Right atrium auricular region (tissue), 2 donors: ENCODE results near the gene UBE4A. TPM values are rescaled to one million over a fixed set of nuclear protein-coding genes. Genes with fewer than 3 reads are reported as not detected.

Experiments
- DNase-seq: peaks from one replicate; pipeline ENCODE4 v3.0.0-alpha.2; 2019; ENCODE audit warnings: low spot score
- H3K27ac ChIP-seq, 2 donors: fragments of 200-600 bp; sonication (generic); 1 replicate in 1 of 2; 2 replicates in 1 of 2; pipeline ENCODE4 v1.5.1; 2016 to 2019
- H3K27me3 ChIP-seq, 2 donors: fragments of 200-600 bp; sonication (generic); one replicate each; pipeline versions ENCODE4 v1.5.1 to v1.6.0; 2017 to 2019
- H3K36me3 ChIP-seq: fragments of 200-600 bp; sonication (generic); one replicate; pipeline ENCODE4 v1.5.1; 2016
- H3K4me1 ChIP-seq, 2 donors: fragments of 200-600 bp; sonication (generic); one replicate each; pipeline versions ENCODE4 v1.5.1 to v1.6.0; 2017 to 2019
- H3K4me3 ChIP-seq, 2 donors: fragments of 200-600 bp; sonication (generic); 1 replicate in 1 of 2; 2 replicates in 1 of 2; pipeline ENCODE4 v1.5.1; 2017 to 2019; ENCODE audit warnings: mild to moderate bottlenecking in 1 of 2, moderate library complexity in 1 of 2
- H3K9me3 ChIP-seq, 2 donors: fragments of 200-600 bp; sonication (generic); one replicate each; pipeline ENCODE4 v1.5.1; 2019
- CTCF ChIP-seq, 2 donors: fragments of 200-600 bp; sonication (generic); IDR thresholded peaks; one replicate each; pipeline ENCODE4 v1.5.1; 2019; ENCODE audit warnings: antibody characterized with exemption in 2 of 2
- total RNA-seq, 2 donors: library from RNA; depleted of rRNA; stranded (reverse); fragments of >200 nt; gene quantifications; one replicate each; pipeline ENCODE4 v1.1.0, GENCODE V29; 2016

UBE4A gene
- total RNA-seq, 2 donors from 2014 or later, result 46.3 to 53.4 TPM

GRCh38 chr11:118437208-118438125 is 78.1 kb downstream of the UBE4A start:
- peak overlapping the region; percentile 86 to 99 for H3K4me3 ChIP-seq
- TF ChIP-seq CTCF (IDR thresholded peaks at IDR 0.05), result no peak
- H3K9me3 ChIP-seq, result no peaks in the 10 kb centered on the region
- no peak for DNase-seq
- peak overlapping the region; percentile 92 to 94 for H3K27ac ChIP-seq
- H3K4me1 ChIP-seq, result peaks cover 0 to 65% of the 10 kb centered on the region in 2 donors
- no peaks in the 10 kb centered on the region for H3K36me3 ChIP-seq
- H3K27me3 ChIP-seq, result no peaks in the 10 kb centered on the region

- H3K4me1 ChIP-seq, result peaks cover 0 to 74% of the 10 kb centered on the region in 2 donors
- H3K27me3 ChIP-seq, result no peaks in the 10 kb centered on the region
- no peaks in the 10 kb centered on the region for H3K36me3 ChIP-seq
- no peak for TF ChIP-seq CTCF (IDR thresholded peaks at IDR 0.05)
- peak overlapping the region; percentile 86 to 99 for H3K4me3 ChIP-seq
- DNase-seq, result no peak
- peak overlapping the region; percentile 92 to 94 for H3K27ac ChIP-seq
- no peaks in the 10 kb centered on the region for H3K9me3 ChIP-seq
Observed at GRCh38 chr11:118438314-118438931, 79.0 kb downstream of the UBE4A start.

GRCh38 chr11:118439646-118440045 is 80.2 kb downstream of the UBE4A start:
- no peaks in the 10 kb centered on the region for H3K9me3 ChIP-seq
- H3K4me1 ChIP-seq, result peaks cover 0 to 67% of the 10 kb centered on the region in 2 donors
- no peak overlapping the region for H3K4me3 ChIP-seq
- H3K27ac ChIP-seq, result no peak overlapping the region
- no peaks in the 10 kb centered on the region for H3K27me3 ChIP-seq
- DNase-seq, result no peak
- TF ChIP-seq CTCF (IDR thresholded peaks at IDR 0.05), result no peak
- H3K36me3 ChIP-seq, result no peaks in the 10 kb centered on the region

- Histone ChIP-seq H3K4me3 (no peak overlapping the region), H3K4me1 (peaks cover 0 to 60% of the 10 kb centered on the region in 2 donors), H3K27ac (no peak overlapping the region), H3K9me3 (no peaks in the 10 kb centered on the region), H3K36me3 (no peaks in the 10 kb centered on the region), H3K27me3 (no peaks in the 10 kb centered on the region)
- no peak for DNase-seq
- no peak for TF ChIP-seq CTCF (IDR thresholded peaks at IDR 0.05)
Observed at GRCh38 chr11:118441770-118442275, 82.4 kb downstream of the UBE4A start.

GRCh38 chr11:118442301-118442700 is 82.9 kb downstream of the UBE4A start:
- TF ChIP-seq CTCF (IDR thresholded peaks at IDR 0.05), result no peak
- H3K27me3 ChIP-seq, result no peaks in the 10 kb centered on the region
- no peak for DNase-seq
- no peaks in the 10 kb centered on the region for H3K36me3 ChIP-seq
- no peaks in the 10 kb centered on the region for H3K9me3 ChIP-seq
- no peak overlapping the region for H3K27ac ChIP-seq
- peaks cover 0 to 58% of the 10 kb centered on the region in 2 donors for H3K4me1 ChIP-seq
- H3K4me3 ChIP-seq, result no peak overlapping the region
